H1 (cell line): ENCODE measurements around the gene IRS1. TPM values are rescaled to one million over a fixed set of nuclear protein-coding genes. Genes with fewer than 3 reads are reported as not detected.

Experiments used
- CTCF ChIA-PET: fragments of 300-600 bp; sonication (Branson Sonifier 250); formaldehyde crosslinking; loops from one replicate; lab custom pipeline; 2021; ENCODE audit not compliant: partially characterized antibody; lab: Charles Lee
- POLR2A ChIA-PET: fragments of 300-600 bp; sonication (Branson Sonifier 250); formaldehyde crosslinking; loops from one replicate; lab custom pipeline; 2021; ENCODE audit warnings: inconsistent platforms; ENCODE audit not compliant: partially characterized antibody; lab: Charles Lee
- DNase-seq, 2 experiments: peaks; one replicate each; pipeline versions ENCODE4 v3.0.0 to v3.0.0-alpha.2; 2010 to 2022; ENCODE audit warnings: low spot score in 2 of 2, low read depth in 1 of 2, mixed read lengths in 1 of 2
- FAIRE-seq: peaks from 2 replicates; lab custom pipeline; 2011; peaks lifted over from hg19 to GRCh38; lab: Jason Lieb, UNC
- H2AFZ ChIP-seq: 2 replicates; pipeline ENCODE4 v1.8.1; 2012; ENCODE audit warnings: low read length, inconsistent platforms
- H2AK5ac ChIP-seq: 2 replicates; pipeline ENCODE4 v1.6.1; 2013; ENCODE audit warnings: low read depth, low read length
- H2BK120ac ChIP-seq: replicated peaks from 2 replicates; pipeline ENCODE3; 2013; ENCODE audit warnings: low read depth, low read length, inconsistent platforms
- H2BK12ac ChIP-seq: 2 replicates; pipeline ENCODE4 v1.6.1; 2013; ENCODE audit warnings: low read depth, low read length
- H2BK15ac ChIP-seq: 2 replicates; pipeline ENCODE4 v1.6.1; 2013; ENCODE audit warnings: low read length
- H2BK20ac ChIP-seq: 2 replicates; pipeline ENCODE4 v1.6.1; 2013; ENCODE audit warnings: low read length
- H2BK5ac ChIP-seq: 2 replicates; pipeline ENCODE4 v1.6.1; 2013; ENCODE audit warnings: low read depth, low read length
- H3K14ac ChIP-seq: 2 replicates; pipeline ENCODE4 v1.6.1; 2013; ENCODE audit warnings: inconsistent platforms; ENCODE audit not compliant: insufficient read length
- H3K18ac ChIP-seq: 2 replicates; pipeline ENCODE4 v1.6.1; 2013; ENCODE audit warnings: low read length; ENCODE audit errors: extremely low read depth
- H3K23ac ChIP-seq: 2 replicates; pipeline ENCODE4 v1.6.1; 2013; ENCODE audit warnings: inconsistent platforms; ENCODE audit not compliant: insufficient read length
- H3K23me2 ChIP-seq: 2 replicates; pipeline ENCODE4 v1.6.1; 2013; ENCODE audit warnings: low read depth, low read length
- H3K27ac ChIP-seq: 2 replicates; pipeline ENCODE4 v1.6.1; 2011; ENCODE audit warnings: low read depth, low read length, inconsistent platforms
- H3K27me3 ChIP-seq, 4 experiments: replicated peaks in 1 of 4; 1 replicate in 1 of 4; 2 replicates in 3 of 4; pipeline versions ENCODE4 v1.6.1 to v1.8.1; 2011 to 2013; ENCODE audit warnings: low read length in 3 of 4, mild to moderate bottlenecking in 3 of 4, inconsistent platforms in 2 of 4, mixed read lengths in 2 of 4, moderate library complexity in 1 of 4; ENCODE audit not compliant: control insufficient read depth in 3 of 4, insufficient read depth in 3 of 4; ENCODE audit errors: extremely low read depth in 1 of 4
- H3K36me3 ChIP-seq, 4 experiments: 2 replicates each; pipeline versions ENCODE4 v1.6.1 to v1.8.1; 2011 to 2013; ENCODE audit warnings: mild to moderate bottlenecking in 4 of 4, low read length in 3 of 4, moderate library complexity in 2 of 4, control low read depth in 1 of 4, inconsistent platforms in 1 of 4; ENCODE audit not compliant: insufficient read depth in 4 of 4, control insufficient read depth in 2 of 4
- H3K4ac ChIP-seq: replicated peaks from 2 replicates; pipeline ENCODE3; 2013; ENCODE audit warnings: low read length, low read depth, mixed read lengths, inconsistent platforms; ENCODE audit not compliant: insufficient read length
- H3K4me1 ChIP-seq, 4 experiments: replicated peaks in 1 of 4; 1 replicate in 1 of 4; 2 replicates in 3 of 4; pipeline versions ENCODE4 v1.6.1 to v1.8.1; 2011 to 2013; ENCODE audit warnings: low read length in 3 of 4, inconsistent platforms in 2 of 4, mixed read lengths in 1 of 4; ENCODE audit not compliant: insufficient read depth in 4 of 4, control insufficient read depth in 3 of 4
- H3K4me2 ChIP-seq, 2 experiments: 2 replicates each; pipeline versions ENCODE4 v1.6.1 to v1.8.1; 2011 to 2013; ENCODE audit warnings: low read depth in 2 of 2, low read length in 2 of 2, control low read depth in 1 of 2, inconsistent platforms in 1 of 2, mild to moderate bottlenecking in 1 of 2; ENCODE audit not compliant: insufficient read depth in 1 of 2
- H3K4me3 ChIP-seq, 4 experiments: fragments of 200-600, 300-600 bp in 1 of 4; sonication (generic), shearing (Covaris generic), sonication (Bioruptor Twin) in 1 of 4; 2 replicates each; pipeline versions ENCODE4 v1.5.1 to v1.8.1; 2011 to 2016; ENCODE audit warnings: low read length in 4 of 4, low read depth in 3 of 4, control low read depth in 2 of 4, inconsistent platforms in 2 of 4, mild to moderate bottlenecking in 2 of 4, mixed read lengths in 1 of 4, moderate library complexity in 1 of 4; ENCODE audit not compliant: insufficient read depth in 2 of 4; ENCODE audit errors: extremely low read depth in 1 of 4
- H3K56ac ChIP-seq: replicated peaks from 2 replicates; pipeline ENCODE3; 2013; ENCODE audit warnings: low read depth, mild to moderate bottlenecking, mixed read lengths, low read length, inconsistent platforms; ENCODE audit not compliant: insufficient read length
- H3K79me1 ChIP-seq: 2 replicates; pipeline ENCODE4 v1.6.1; 2013; ENCODE audit warnings: low read depth, low read length, control low read depth
- H3K79me2 ChIP-seq, 2 experiments: 2 replicates each; pipeline versions ENCODE4 v1.6.1 to v1.8.1; 2012 to 2013; ENCODE audit warnings: low read length in 2 of 2, mild to moderate bottlenecking in 2 of 2, inconsistent platforms in 1 of 2; ENCODE audit not compliant: insufficient read depth in 2 of 2, control insufficient read depth in 1 of 2
- H3K9ac ChIP-seq, 4 experiments: replicated peaks in 1 of 4; 1 replicate in 1 of 4; 2 replicates in 3 of 4; pipeline versions ENCODE4 v1.6.1 to v1.8.1; 2011 to 2013; ENCODE audit warnings: low read depth in 3 of 4, low read length in 3 of 4, control low read depth in 2 of 4, mild to moderate bottlenecking in 2 of 4, moderate library complexity in 2 of 4, inconsistent platforms in 1 of 4; ENCODE audit errors: extremely low read depth in 1 of 4
- H3K9me3 ChIP-seq, 2 experiments: 2 replicates each; pipeline versions ENCODE4 v1.6.1 to v1.8.1; 2012 to 2013; ENCODE audit warnings: mild to moderate bottlenecking in 2 of 2, moderate library complexity in 2 of 2, control low read depth in 1 of 2, inconsistent platforms in 1 of 2, low read depth in 1 of 2, low read length in 1 of 2, mixed read lengths in 1 of 2; ENCODE audit not compliant: insufficient read depth in 2 of 2
- H4K20me1 ChIP-seq, 2 experiments: replicated peaks in 1 of 2; 2 replicates each; pipeline versions ENCODE3 to v1.8.1; 2011 to 2013; ENCODE audit warnings: inconsistent platforms in 2 of 2, low read length in 2 of 2, mild to moderate bottlenecking in 1 of 2; ENCODE audit not compliant: insufficient read depth in 2 of 2, control insufficient read depth in 1 of 2
- H4K5ac ChIP-seq: 2 replicates; pipeline ENCODE4 v1.6.1; 2013; ENCODE audit warnings: low read length, low read depth, mixed read lengths, inconsistent platforms; ENCODE audit not compliant: insufficient read length
- H4K8ac ChIP-seq: 2 replicates; pipeline ENCODE4 v1.8.0; 2013; ENCODE audit warnings: mild to moderate bottlenecking, moderate library complexity, low read length, inconsistent platforms; ENCODE audit not compliant: insufficient read depth; ENCODE audit errors: extremely low read depth
- H4K91ac ChIP-seq: replicated peaks from 2 replicates; pipeline ENCODE3; 2013; ENCODE audit warnings: low read length, mixed read lengths, inconsistent platforms; ENCODE audit not compliant: insufficient read length
- BCL11A ChIP-seq, 2 experiments: IDR thresholded peaks; one replicate each; pipeline ENCODE4 v1.6.1; 2011; ENCODE audit warnings: low read depth in 2 of 2, low read length in 2 of 2, mild to moderate bottlenecking in 2 of 2
- CHD2 ChIP-seq: IDR thresholded peaks from 2 replicates; pipeline ENCODE4 v1.6.1; 2012; ENCODE audit warnings: low read length, improper control_type of control experiment
- EGR1 ChIP-seq: IDR thresholded peaks from 2 replicates; pipeline ENCODE4 v1.6.1; 2011; ENCODE audit warnings: low read depth, low read length, borderline replicate concordance
- EZH2 ChIP-seq: fragments of 200-600 bp; sonication (generic); IDR thresholded peaks from 2 replicates; pipeline ENCODE4 v1.7.1; 2012; ENCODE audit warnings: low read depth, mild to moderate bottlenecking, moderate library complexity, low read length, inconsistent platforms; ENCODE audit not compliant: severe bottlenecking
- HDAC2 ChIP-seq, 2 experiments: fragments of 300-600 bp in 1 of 2; sonication (generic) in 1 of 2; IDR thresholded peaks; 2 replicates each; pipeline ENCODE4 v1.6.1; 2011 to 2012; ENCODE audit warnings: low read depth in 2 of 2, low read length in 2 of 2, mild to moderate bottlenecking in 2 of 2, moderate library complexity in 2 of 2, borderline replicate concordance in 1 of 2, inconsistent platforms in 1 of 2
- JUN ChIP-seq: IDR thresholded peaks from 2 replicates; pipeline ENCODE4 v1.6.1; 2011; ENCODE audit warnings: low read depth, mild to moderate bottlenecking, improper control_type of control experiment, low read length
- KDM4A ChIP-seq: IDR thresholded peaks from one replicate; pipeline ENCODE4 v1.7.1; 2012; ENCODE audit warnings: low read depth, mild to moderate bottlenecking, moderate library complexity, low read length, inconsistent platforms; ENCODE audit not compliant: severe bottlenecking
- MAFK ChIP-seq: IDR thresholded peaks from 2 replicates; pipeline ENCODE4 v1.6.1; 2012; ENCODE audit warnings: low read depth, mild to moderate bottlenecking, improper control_type of control experiment, low read length
- PHF8 ChIP-seq: fragments of 200-600 bp; sonication (generic); conservative IDR thresholded peaks from 2 replicates; pipeline ENCODE4 v1.7.1; 2012; ENCODE audit warnings: low read depth, mild to moderate bottlenecking, inconsistent platforms, low read length, moderate library complexity
- POLR2A ChIP-seq, 2 experiments: IDR thresholded peaks; 1 replicate in 1 of 2; 2 replicates in 1 of 2; pipeline ENCODE4 v1.6.1; 2011; ENCODE audit warnings: low read depth in 2 of 2, low read length in 2 of 2, mild to moderate bottlenecking in 2 of 2; ENCODE audit errors: control extremely low read depth in 1 of 2
- POLR2AphosphoS5 ChIP-seq: IDR thresholded peaks from 2 replicates; pipeline ENCODE4 v1.6.1; 2011; ENCODE audit warnings: low read depth, low read length
- RBBP5 ChIP-seq: IDR thresholded peaks from 2 replicates; pipeline ENCODE4 v1.7.1; 2012; ENCODE audit warnings: low read depth, mild to moderate bottlenecking, inconsistent platforms, low read length, moderate library complexity, borderline replicate concordance
- RXRA ChIP-seq: IDR thresholded peaks from 2 replicates; pipeline ENCODE4 v1.6.1; 2011; ENCODE audit warnings: low read depth, mild to moderate bottlenecking, low read length, moderate library complexity; ENCODE audit not compliant: insufficient read depth
- TAF1 ChIP-seq: IDR thresholded peaks from 2 replicates; pipeline ENCODE4 v1.6.1; 2011; ENCODE audit warnings: mild to moderate bottlenecking, low read depth, low read length
- TBP ChIP-seq: IDR thresholded peaks from 2 replicates; pipeline ENCODE4 v1.6.1; 2011; ENCODE audit warnings: low read depth, low read length, improper control_type of control experiment
- WGBS, 2 experiments: shearing (Covaris generic) in 1 of 2; methylation state at CpG; one replicate each; pipeline versions ENCODE4 v1.1.6 to v1.1.7; 2013 to 2015; ENCODE audit warnings: low lambda C conversion rate in 2 of 2, mixed read lengths in 2 of 2, inconsistent platforms in 1 of 2, low coverage in 1 of 2, missing lambda C conversion rate in 1 of 2; ENCODE audit not compliant: insufficient replicate concordance in 2 of 2, insufficient coverage in 1 of 2, insufficient read length in 1 of 2; ENCODE audit errors: extremely low coverage in 1 of 2, missing lambda C conversion rate in 1 of 2; 5-methylcytosine and 5-hydroxymethylcytosine counted together
- polyA plus RNA-seq, 7 experiments: library from polyadenylated mRNA; depleted of rRNA in 3 of 7; stranded (reverse) in 5 of 7; unstranded in 2 of 7; fragments of >200 nt in 5 of 7; fragments of 200-250 nt in 2 of 7; gene quantifications; 1 replicate in 5 of 7; 2 replicates in 1 of 7; 4 replicates in 1 of 7; pipeline versions ENCODE4 v1.2.1 to v1.2.3, GENCODE V29; 2011 to 2013; ENCODE audit warnings: missing spikeins in 2 of 7, mixed read lengths in 2 of 7
- total RNA-seq: library from RNA; stranded (reverse); fragmentation: NEBNext Ultra II Directional; extraction: Animal tissue kit (Norgen Biotek cat#: 25700); gene quantifications from 2 replicates; pipeline ENCODE4 v1.2.1, GENCODE V29; 2021

IRS1 gene
- total and polyA plus RNA-seq, 2 of the 8 experiments (the other 6 are each of a cell fraction or from before 2014, with no cell fraction given), result 9.1 to 26.9 TPM

- no peaks in the 10 kb centered on the region for H3K79me1 ChIP-seq
- H3K9ac ChIP-seq, result no peak overlapping the region
- ChIA-PET POLR2A (no interaction called here), CTCF (interaction anchor here (0.7 to 0.8 kb wide), 2 partner anchors 14 to 35 kb away, joined by 3 to 4 read pairs; no protein-coding TSS in a partner anchor)
- no peak overlapping the region for H3K23ac ChIP-seq
- FAIRE-seq, result no peak
- H3K36me3 ChIP-seq, result no peaks in the 10 kb centered on the region; a peak in 1 of 8 replicates
- H2BK12ac ChIP-seq, result no peak overlapping the region
- DNase-seq, result no peak
- H4K5ac ChIP-seq, result no peak overlapping the region
- H3K18ac ChIP-seq, result no peak overlapping the region
- no peak overlapping the region for H4K8ac ChIP-seq
- no peak overlapping the region for H2BK5ac ChIP-seq
- H3K4me3 ChIP-seq, result no peak overlapping the region
- peaks cover 0 to 9% (median 5%) of the 10 kb centered on the region in 4 experiments; a peak in 4 of 7 replicates for H3K4me1 ChIP-seq
- no peak overlapping the region for H3K4ac ChIP-seq
- H3K56ac ChIP-seq, result no peak overlapping the region
- no peak overlapping the region for H3K27ac ChIP-seq
- no peak overlapping the region for H2AK5ac ChIP-seq
- H3K79me2 ChIP-seq, result peaks cover 0 to 10% of the 10 kb centered on the region in 2 experiments; a peak in 3 of 4 replicates
- H4K20me1 ChIP-seq, result peaks cover 0 to 3% of the 10 kb centered on the region in 2 experiments
- H4K91ac ChIP-seq, result no peak overlapping the region
- no peak overlapping the region for H2BK120ac ChIP-seq
- H3K27me3 ChIP-seq, result no peaks in the 10 kb centered on the region
- H3K9me3 ChIP-seq, result no peaks in the 10 kb centered on the region
- no peak overlapping the region for H3K4me2 ChIP-seq
- no peak overlapping the region for H2BK15ac ChIP-seq
- no peak overlapping the region for H3K14ac ChIP-seq
- no peak overlapping the region for H2BK20ac ChIP-seq
- no peak overlapping the region for H2AFZ ChIP-seq
- no peaks in the 10 kb centered on the region; the same call in 1 of the 2 replicates for H3K23me2 ChIP-seq
- WGBS, 2 experiments, result 92% methylated on average over 4 of the region's 4 CpGs; no CpG with 5 or more reads in 1 of the 2 experiments
- TF ChIP-seq RBBP5 (no peak), TAF1 (no peak), EGR1 (no peak), EZH2 (no peak), CHD2 (no peak), KDM4A (no peak), MAFK (no peak), POLR2A (IDR thresholded peaks at IDR 0.05; ENCODE audit: control extremely low read depth in 1 of 2, low read depth in 2 of 2, low read length in 2 of 2) (no peak), RXRA (no peak), BCL11A (IDR thresholded peaks at IDR 0.05; ENCODE audit: low read depth in 2 of 2, low read length in 2 of 2) (no peak), PHF8 (no peak), POLR2AphosphoS5 (no peak), JUN (no peak), TBP (no peak), HDAC2 (IDR thresholded peaks at IDR 0.05; ENCODE audit: borderline replicate concordance in 1 of 2, low read depth in 2 of 2, low read length in 2 of 2) (no peak)
These were observed 63.2 kb downstream of the IRS1 start for GRCh38 chr2:226736382-226736781.
